SKM-1 (cell line): ENCODE data around the gene RCC2.
A peak's percentile ranks its signal among the peaks of the same experiment; 100 is the strongest.

ENCODE experiments used
- DNase-seq: peaks from one replicate; lab custom pipeline; 2025; ENCODE audit not compliant: unreplicated experiment; lab: John Stamatoyannopoulos, UW

RCC2 gene

DNA sequence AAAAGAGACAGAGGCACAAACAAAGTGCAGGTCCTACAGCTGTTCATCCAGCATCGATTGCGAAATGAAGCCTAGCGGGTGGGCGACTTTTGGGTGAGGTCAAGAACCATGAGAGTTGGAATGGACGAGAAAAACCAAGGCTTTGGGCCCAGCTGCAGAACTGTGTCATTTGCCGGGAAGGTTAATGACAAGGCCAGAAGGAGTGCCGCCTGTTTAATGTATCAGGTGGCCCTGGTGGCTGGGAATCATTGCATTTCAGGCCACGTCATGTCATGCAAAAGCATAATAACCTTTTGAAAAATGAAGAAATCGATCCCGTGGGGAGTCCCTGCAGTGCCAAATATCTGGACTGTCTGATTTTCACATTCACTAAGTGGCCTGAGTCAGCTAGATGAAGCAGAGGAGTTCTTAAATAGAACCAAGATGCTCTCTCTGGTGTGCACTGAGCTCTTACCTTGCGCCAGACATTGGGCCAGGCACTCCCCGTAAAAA, 8.1 kb upstream of the RCC2 start:
- DNase-seq: no peak

DNA sequence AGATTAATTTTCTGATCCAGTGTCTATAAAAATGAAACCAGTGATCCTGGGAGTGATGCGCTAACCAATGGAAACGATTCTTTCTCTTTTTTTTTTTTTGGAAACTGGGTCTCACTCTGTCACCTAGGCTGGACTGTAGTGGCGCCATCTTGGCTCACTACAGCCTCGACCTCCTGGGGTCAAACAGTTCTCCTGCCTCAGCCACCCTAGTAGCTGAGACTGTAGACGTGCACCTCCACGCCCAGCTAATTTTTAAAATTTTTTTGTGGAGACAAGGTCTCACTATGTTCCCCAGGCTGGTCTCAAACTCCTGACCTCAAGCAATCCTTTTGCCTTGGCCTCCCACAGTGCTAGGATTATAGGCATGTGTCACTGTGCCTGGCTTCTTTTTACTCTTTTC, 3.4 kb upstream of the RCC2 start:
- DNase-seq: no peak

DNA sequence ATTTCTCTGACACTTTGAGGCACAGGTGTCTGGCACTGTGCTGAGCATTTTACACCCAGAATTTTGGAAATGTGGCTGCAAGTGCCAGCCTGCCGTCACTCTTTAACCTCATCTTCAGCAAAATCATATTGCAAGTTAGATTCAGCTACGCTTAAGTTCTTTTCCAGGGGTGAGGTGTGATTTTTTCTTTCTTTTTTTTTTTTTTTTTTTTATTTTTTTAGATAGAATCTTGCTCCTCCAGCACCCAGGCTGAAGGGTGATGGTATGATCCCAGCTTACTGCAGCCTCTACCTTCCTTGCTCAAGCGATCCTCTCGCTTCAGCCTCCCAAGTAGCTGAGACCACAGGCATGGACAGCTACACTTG, 2.5 kb upstream of the RCC2 start:
- DNase-seq: no peak

DNA sequence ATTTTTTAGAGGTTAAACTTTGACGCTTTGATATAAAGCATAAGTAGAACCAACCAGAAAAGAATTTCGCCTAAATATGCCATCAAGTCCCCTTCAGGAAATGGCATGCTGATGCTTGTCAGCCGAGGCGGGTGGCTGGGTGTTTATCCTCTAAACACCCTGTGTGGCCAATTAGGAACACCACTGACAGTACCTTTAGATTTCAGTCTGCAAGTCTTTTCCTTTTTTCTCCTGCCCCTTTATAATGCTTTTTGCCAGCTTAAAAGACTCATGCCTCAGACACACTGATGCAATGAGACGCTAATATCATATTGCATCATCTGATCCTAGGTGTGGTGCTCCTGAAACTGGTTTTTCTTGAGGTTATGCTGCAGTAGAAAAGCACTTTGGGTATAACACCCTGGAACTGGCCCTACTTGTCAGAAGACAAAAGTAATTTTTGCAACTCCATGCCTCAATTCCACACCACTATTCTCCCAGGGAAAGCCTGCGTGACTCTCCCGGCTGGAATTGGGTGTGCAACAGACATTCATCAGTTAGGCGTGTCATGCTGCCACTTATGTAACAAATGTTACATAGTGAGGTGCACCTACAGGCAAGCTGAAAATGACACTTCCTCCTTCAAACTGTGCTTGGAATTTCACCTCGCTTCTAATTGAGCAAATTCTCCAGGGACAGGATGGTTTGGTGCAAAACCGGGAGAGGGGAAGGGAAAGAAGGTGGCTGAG, 2.0 kb upstream of the RCC2 start:
- DNase-seq: no peak

DNA sequence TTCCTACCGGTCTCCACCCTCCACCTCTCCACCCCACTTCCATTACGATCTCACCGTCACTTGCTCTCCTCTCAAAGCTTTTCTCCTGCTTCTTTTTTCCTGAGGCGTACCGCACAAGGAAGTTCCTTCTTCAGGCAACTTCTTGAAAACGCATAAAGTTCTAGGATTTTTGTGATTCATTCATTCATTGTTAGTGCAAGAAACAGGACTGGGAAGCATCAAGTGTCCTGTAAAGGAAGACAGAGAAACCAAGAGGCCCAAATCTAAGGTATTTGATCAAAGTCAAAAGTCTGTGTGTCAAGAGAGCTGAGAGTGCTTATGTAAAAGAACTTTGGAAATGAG, 1.3 kb upstream of the RCC2 start:
- no peak for DNase-seq

DNA sequence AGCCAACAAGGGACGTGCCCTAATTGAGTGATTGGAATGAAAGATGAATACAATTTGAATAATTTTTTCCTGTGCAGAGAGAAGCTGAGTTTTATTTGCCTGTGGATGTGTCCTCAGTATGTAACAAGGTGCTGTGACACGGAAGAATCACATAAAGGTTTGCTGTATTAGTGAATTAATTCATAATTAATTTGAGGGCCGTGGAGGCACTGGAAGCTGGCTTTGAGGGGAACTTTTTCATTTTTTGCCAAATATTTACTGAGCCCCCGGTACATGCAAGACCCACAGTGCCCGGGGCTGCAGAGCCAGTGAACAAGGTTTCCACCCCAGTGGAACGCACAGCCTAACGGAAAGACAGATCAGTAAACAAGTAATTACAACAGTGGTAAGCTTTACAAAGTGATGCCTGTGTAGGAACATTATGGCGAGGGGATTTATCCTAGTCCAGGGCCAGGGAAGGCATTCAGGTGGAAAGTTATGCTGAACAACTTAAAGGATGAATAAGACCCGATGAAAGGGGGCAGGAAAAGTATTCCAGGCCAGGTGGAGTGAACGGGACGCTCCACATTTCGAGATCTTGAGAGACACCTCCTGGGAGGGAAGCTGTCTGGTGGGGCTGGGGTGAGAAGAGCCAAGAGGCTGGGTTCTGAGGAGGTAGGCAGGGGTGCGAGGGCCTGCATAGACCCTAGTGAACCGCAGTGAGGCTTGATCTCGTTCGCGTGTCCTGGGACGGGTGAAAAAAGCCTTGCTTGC, 773 bp upstream of the RCC2 start:
- no peak for DNase-seq

DNA sequence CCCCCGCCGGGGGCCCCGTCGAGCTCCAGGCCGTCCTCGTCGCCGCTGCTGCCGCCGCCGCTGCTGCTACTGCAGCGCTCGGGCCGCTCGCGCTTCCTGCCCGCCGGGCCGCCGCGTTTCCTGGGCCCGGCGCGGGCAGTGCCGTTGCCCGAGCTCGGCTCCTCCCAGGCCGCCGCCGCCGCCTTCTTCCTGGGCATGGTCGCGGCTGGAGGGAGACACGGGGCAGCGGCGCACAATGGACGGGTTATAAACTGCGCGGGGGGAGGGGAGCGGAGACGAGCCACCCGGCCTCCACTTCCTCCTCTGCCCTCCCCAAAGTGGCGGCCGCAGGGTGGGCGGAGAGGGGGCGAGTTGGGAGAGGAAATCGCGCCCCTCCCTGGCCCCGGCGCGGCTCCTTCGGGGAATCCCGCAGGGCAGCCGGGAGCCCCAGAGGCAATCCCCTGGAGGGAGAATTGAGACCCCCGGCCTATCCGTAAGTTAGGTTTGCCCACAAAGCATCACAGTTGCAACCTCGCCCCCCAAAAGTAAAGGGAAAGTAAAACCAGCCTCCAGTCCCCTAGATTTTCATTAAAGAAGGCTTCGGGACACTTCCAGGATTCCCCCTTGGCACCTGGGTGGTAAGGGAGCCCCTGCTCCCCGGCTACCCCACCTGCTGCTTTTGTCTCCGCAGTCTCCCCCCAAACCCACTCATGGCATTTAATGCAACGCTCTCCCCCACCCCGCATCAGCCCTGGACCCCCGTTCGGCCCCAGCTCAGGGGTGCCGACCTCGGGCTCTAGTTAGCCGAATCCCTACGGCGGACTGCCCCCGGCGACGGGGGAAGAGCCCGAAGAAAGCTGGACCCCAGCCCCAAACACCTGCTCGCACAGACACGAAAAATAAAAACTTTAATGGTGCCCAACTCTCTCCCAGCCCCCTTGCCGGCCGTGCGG, 893 bp downstream of the RCC2 start:
- DNase-seq: peak; percentile 60

DNA sequence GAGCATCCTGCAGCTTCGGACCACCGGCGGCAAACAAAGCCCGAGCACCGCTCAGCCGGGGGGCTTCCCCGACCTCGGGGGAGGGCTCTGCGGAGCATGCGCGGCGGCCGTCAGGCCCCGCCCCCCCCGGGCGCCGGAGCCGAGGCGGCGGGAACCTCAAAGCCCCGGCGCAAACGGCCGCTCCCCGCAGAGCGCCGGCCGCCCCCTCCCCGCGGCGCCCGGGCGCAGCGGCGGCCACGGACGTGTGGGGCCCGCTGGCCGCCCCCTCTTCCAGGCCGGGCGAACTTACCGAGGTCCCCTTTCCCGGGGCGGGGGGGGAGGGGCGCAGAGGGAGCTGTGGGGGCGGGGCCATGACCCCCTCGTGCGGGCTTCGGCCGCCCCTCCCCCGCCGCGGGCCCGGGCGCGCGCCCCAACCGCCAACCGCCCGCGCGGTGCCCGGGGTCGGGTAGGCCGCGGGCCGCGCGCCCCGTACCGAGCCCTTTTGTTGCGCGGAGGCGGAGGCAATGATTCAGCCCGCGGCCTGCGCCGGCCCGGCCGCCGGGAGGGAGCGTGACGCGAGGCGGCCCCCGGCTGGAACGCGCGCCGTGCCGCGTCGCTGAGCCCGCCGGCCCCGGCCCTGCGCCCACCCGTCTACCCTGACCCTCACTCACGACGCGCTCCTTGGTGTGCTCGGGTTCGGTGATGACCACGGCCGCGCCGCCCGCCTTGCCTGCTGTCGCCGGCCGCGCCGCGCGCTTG, 1.7 kb downstream of the RCC2 start:
- no peak for DNase-seq

DNA sequence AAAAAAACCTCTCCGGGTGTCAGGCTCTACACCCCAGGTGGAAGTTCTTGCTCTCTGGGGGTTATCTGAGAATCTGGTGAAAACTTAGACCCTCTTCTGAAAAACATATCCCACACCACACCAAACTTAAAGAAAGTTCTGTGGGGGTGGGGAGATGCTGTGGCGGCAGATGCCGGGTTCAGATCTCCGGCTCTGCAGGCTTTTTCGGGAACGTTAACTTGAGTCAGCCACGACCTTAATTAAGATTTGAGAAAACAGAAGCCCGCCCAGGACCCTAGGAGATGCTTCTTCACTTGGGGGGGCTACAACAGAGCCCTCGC, 2.3 kb downstream of the RCC2 start:
- no peak for DNase-seq

DNA sequence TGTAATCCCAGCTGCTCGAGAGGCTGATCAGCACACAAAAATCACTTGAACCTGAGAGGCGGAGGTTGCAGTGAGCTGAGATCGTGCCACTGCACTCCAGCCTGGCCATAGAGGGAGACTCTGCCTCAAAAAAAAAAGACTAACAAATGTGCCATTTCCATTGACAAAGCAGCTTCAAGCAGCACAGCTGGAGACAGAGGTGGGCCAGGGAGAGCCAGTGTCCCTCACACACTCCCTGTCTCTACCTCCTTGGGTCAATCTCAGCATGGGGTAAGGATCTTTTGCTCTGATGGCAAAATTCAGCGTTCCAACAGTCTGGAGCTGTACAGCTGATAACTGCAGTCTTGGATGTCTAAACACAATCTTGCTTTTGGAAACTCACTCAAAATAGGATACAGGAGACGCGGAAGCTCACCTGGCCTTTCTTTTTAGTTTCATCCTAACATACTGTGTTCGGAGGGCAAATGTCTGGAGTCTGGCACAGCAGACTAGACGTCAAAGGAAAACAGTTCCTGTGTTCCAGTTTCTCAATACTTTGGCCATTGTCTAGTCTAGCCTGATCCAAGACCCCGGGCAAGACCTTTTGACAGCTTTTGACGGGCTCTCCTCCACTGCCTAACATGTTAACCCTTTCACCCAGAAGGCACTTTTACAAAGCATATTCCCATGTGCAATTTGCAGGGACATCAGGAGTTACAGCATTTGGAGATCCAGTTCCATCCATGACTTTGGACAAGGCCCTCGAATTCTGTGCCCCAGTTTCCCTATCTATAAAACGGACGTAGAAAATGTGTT, 2.9 kb downstream of the RCC2 start:
- no peak for DNase-seq

DNA sequence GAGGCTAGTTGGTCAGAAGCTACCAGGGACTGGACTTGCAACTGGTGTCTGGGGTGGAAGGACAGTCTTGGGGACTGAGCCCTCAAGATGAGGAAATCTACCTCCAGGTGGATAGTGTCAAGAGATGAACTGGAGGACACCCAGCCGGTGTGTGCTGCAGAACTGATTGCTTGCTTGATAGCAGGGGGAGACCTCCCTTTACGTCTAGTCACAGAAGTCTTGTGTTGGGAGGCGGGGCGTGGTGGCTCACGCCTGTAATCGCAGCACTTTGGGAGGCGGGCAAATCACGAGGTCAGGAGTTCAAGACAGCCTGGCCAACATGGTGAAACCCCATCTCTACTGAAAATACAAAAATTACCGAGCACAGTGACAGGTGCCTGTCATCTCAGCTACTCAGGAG, 4.9 kb downstream of the RCC2 start:
- DNase-seq: no peak

DNA sequence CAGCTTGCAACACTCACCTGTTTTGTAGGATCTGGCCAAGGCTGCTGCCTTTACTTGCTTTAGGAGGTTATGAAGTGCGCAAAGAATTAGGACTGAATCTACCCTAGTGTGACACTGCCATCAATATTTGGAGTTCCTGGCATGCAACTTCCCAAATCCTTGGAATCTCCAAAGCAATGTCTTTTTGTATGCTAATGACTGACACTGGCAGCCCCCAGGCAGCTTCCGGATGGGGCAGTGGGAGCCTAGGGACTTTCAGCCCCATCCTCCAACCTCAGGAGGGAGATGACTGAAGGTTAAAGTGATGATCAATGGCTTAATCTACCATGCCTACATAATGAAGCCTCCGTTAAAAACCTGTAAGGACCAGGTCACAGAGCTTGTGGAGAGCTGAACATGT, 5.5 kb downstream of the RCC2 start:
- no peak for DNase-seq

DNA sequence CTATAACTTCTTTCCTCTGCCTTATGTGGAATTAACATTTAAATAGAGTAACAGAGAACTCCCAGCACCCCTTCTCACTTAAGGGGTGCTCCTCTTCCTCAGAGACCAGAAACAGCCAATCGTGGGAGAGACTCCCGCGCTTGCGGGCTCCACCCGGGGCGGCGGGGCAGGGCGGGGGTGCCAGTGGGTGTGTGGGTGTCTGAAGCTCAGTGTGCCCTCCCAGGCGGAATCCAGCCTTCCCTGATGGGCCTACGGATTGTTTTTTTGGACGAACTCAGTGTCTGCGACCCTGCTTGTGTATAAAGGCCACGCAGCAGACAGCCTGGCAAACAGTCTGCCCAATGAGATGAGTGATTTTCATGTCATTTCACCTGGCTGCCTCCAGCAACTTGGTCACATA, 6.2 kb downstream of the RCC2 start:
- DNase-seq: no peak

DNA sequence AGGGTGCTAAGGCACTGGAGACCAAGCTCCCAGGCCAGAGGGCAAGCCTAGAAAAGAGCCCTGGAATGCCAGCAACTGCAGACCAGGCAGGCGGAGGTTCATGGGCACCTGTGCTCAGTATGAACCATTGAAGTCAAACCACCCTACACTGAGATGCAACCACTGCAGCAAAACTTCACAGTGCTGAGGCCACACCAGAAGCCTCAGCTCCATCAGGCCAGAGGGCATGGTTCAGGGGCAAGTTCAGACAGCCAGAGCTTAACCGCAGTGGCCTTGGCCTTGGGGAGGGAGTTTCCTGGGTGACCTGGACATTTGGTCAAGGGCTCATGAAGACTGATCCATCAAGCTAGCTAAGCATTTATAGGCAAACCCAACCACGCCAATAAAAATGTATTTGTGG, 7.1 kb downstream of the RCC2 start:
- no peak for DNase-seq

DNA sequence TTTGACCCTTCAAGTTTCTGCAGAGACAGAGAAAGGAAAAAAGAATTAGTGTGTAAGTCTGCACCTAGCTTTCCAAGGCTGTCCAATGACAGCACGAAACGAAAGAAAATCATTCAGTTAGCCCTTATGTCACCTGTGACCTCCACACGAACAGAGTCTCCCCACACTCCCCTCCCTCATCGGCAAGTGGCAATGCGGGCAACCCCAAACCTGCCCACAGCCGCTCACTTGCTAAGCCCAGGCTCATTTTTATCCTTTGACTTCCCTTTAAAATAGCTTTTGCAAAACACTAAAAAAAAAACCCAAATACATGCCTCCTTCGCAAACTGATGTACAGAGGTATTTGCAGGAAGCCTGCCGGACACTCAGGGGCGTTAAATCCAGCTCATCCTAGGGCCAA, 10.3 kb downstream of the RCC2 start:
- DNase-seq: no peak

DNA sequence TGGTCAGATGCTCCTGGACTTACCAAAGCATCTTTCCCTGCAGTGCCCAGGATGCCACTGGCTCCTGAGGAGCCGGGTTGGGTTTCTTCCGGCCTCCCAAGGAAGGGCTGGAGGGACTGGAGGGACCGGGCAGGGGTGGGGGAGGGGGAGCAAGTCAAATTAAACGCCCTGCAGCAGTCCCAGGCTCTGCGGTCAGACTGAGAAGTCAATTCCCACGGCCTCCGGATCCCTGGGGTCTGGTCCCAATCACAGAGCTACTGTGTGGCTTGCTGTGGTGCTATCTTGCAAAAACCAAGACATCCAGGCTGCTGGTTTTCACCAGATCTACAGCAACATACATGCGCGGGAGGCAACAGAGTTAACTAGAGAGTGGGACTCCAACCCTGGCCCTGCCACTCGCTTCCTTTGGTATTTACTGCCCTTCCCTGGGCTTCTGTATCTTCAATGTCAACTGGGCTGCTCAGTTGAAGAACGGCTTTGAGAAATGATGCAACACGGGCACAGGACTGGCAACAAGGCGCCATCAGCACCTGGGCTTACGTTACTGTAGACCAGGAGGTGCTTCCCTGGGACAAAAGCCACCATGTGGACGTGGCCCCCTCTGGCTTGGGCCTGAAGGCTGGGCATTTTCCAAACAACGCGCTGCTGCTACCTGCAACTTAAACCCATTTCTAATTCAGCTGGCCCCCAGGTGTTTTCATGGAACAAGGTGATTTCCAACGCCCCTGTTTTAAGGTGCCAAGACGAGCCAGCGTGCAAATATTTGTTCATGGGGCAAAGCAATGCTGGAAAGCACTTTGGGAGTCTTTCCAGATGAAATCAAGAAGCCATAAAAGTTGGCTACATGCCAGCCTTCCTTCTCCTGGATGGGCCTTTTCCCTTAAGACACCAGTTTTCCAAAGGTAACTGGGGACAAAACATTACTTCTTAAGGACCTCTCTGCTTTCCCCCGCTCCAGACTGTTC, 11.5 kb downstream of the RCC2 start:
- no peak for DNase-seq

DNA sequence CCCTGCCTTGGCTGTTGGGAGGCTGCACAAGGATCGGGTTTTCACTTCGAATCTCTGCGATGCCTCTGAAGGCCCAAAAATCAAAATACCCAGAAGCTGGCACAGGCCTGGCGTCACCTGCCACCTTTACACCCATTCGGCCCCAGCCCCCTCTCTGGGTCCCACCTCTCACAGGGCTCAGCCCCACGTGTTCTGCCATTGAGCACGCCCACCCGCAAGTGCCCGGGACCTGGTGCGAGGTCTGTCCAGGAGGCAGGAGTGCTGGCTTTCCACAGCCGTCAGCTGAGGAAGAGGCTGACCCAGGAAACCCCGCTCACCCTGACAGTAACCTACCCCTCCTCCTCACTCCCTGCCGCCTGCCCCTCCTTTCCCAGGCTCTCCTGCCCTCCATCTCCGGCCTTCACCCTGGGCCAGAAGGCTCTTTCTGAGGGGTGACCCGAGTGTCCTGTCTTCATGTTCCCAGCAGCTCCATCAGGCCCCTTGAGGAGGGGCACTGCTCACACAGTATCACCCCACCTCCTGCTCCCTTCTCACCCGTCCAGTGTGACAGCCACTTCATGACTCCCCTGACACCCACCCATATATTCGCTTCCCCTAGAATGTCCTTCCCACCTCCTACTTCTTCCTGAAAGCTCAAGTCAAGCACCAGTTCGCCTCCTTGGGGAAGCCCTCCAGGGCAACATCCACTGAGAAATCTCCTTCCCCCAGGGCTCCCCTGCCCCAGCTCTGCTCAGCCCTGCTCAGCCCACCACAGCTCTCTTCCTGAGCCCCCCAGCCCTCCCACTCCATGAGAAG, 13.5 kb downstream of the RCC2 start:
- no peak for DNase-seq

DNA sequence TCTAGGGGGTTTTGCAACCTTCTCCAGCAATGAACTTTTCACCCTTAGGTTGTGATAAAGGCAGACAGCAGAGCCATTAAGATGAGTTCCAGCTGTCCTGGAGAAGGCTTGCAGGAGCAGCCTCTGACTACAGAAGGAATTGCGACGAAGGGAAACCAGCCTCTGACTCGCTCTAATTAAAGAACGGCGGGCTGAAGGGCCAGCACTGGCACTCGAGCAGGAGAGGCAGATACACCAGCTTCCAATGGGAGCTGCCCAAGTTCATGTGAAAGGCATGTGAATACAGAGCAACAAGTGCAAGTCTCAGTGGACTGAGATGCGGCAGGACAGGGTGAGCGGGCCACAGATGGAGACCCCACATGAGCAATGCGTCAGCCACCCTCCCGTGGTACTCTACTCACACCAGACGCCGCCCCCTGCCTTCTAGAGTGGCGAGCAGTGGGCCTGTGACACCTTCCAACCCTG, 15.7 kb downstream of the RCC2 start:
- DNase-seq: no peak
